ENCODE results near the gene FAM168A. TPM values are rescaled to one million over a fixed set of nuclear protein-coding genes. Genes with fewer than 3 reads are reported as not detected.

FAM168A gene
- total and polyA plus RNA-seq, 9 of the 15 experiments (the other 6 are each of a cell fraction or from before 2014, with no cell fraction given), result 0.44 to 7.2 (median 2.9) TPM

DNA sequence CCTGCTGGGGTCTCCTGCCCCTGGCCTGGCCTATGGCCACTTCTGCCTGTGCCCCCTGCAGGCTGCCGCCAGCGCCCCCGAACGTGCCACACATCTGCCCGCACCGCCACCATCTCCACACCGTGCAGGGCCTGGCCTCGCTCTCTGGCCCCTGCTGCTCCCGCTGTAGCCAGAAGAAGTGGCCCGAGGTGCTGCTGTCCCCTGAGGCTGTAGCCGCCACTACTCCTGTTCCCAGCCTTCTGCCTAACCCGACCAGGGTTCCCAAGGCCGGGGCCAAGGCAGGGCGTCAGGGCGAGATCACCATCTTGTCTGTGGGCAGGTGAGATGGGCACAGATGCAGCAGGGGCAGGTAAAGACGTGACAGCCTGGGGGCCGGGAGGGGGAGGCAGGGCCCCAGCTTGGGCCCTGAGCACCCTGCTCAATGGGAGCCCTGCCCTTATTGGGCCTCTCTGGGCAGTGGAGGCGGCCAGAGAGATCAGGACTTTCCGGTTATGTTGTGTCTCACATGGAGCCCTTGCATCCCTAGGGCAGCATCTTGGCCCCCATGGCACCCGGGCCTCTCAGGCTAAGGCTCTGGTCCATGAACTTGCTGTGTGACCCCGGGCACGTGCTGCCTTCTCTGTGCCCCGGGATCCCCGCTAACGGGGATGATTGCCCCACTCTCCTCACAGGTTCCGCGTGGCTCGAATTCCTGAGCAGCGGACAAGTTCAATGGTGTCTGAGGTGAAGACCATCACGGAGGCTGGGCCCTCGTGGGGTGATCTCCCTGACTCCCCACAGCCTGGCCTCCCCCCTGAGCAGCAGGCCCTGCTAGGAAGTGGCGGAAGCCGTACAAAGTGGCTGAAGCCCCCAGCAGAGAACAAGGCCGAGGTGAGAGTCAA lies 203.3 kb downstream of the FAM168A start:
- no peak overlapping the region for H2AFZ ChIP-seq (ENCODE audit: low read depth, low read length)
- peaks cover 65% of the 10 kb centered on the region; the same call in 2 of the 3 replicates for H3K36me3 ChIP-seq (ENCODE audit: control insufficient read depth, insufficient read depth, low read length)
- H3K79me2 ChIP-seq (ENCODE audit: control insufficient read depth, insufficient read depth, low read length), result no peaks in the 10 kb centered on the region; the same call in 2 of the 3 replicates
- H3K9me1 ChIP-seq (ENCODE audit: control insufficient read depth, insufficient read depth, low read length), result peaks cover 3% of the 10 kb centered on the region
- no peak overlapping the region for H3K4me3 ChIP-seq
- FAIRE-seq (no peak), ATAC-seq (no peak), DNase-seq (ENCODE audit: extremely low read depth in 1 of 4, low spot score in 3 of 4) (no peak)
- intact Hi-C loops (cut with micrococcal nuclease) (no loop called here), in situ Hi-C loops (cut with MboI) (loop anchor here (5.0 kb wide), 2 partner anchors 42 to 87 kb away; partner anchors contain the start of gene ARHGEF17)
- 96% methylated on average over 30 of the region's 34 CpGs for WGBS (ENCODE audit: insufficient coverage, low coverage, missing lambda C conversion rate)
- peaks cover 21% of the 10 kb centered on the region; the same call in 1 of the 2 replicates for H4K20me1 ChIP-seq (replicated peaks; ENCODE audit: control insufficient read depth, insufficient read depth, low read length)
- no peak overlapping the region for H3K4me2 ChIP-seq (ENCODE audit: insufficient read depth, low read length)
- TF ChIP-seq ZBTB8A (IDR thresholded peaks at IDR 0.05; ENCODE audit: partially characterized antibody) (no peak), ZNF766 (CRISPR knock-in tag; conservative IDR thresholded peaks at IDR 0.05) (no peak), POLR2G (IDR thresholded peaks at IDR 0.05; ENCODE audit: low read depth, low read length) (peak; percentile 56), TGIF2 (CRISPR knock-in tag; IDR thresholded peaks at IDR 0.05) (no peak), ATF6 (CRISPR knock-in tag; IDR thresholded peaks at IDR 0.05) (no peak), SUPT5H (IDR thresholded peaks at IDR 0.05) (no peak), ZNF184 (CRISPR knock-in tag; IDR thresholded peaks at IDR 0.05) (0 out of 2 replicates have a peak, but pooled peaks have one; percentile 6), XRCC3 (IDR thresholded peaks at IDR 0.05) (no peak)
- TF ChIP-seq, protein P1, sequence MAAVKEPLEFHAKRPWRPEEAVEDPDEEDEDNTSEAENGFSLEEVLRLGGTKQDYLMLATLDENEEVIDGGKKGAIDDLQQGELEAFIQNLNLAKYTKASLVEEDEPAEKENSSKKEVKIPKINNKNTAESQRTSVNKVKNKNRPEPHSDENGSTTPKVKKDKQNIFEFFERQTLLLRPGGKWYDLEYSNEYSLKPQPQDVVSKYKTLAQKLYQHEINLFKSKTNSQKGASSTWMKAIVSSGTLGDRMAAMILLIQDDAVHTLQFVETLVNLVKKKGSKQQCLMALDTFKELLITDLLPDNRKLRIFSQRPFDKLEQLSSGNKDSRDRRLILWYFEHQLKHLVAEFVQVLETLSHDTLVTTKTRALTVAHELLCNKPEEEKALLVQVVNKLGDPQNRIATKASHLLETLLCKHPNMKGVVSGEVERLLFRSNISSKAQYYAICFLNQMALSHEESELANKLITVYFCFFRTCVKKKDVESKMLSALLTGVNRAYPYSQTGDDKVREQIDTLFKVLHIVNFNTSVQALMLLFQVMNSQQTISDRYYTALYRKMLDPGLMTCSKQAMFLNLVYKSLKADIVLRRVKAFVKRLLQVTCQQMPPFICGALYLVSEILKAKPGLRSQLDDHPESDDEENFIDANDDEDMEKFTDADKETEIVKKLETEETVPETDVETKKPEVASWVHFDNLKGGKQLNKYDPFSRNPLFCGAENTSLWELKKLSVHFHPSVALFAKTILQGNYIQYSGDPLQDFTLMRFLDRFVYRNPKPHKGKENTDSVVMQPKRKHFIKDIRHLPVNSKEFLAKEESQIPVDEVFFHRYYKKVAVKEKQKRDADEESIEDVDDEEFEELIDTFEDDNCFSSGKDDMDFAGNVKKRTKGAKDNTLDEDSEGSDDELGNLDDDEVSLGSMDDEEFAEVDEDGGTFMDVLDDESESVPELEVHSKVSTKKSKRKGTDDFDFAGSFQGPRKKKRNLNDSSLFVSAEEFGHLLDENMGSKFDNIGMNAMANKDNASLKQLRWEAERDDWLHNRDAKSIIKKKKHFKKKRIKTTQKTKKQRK (IDR thresholded peaks at IDR 0.05; ENCODE audit: borderline replicate concordance, low read depth, low read length), result no peak
- no peaks in the 10 kb centered on the region for H3K27me3 ChIP-seq (ENCODE audit: control insufficient read depth in 2 of 2, insufficient read depth in 2 of 2, low read length in 2 of 2)
- H3K9ac ChIP-seq (ENCODE audit: insufficient read depth in 1 of 2, low read depth in 2 of 2, low read length in 2 of 2), result peak overlapping the region in 1 of 2 experiments; percentile 21; a peak in 1 of 4 replicates
- ChIA-PET CTCF (ENCODE audit: low intra/inter-chr PET ratio) (interaction anchor here (0.9 to 4.0 kb wide), 4 partner anchors 44 to 99 kb away, joined by 3 to 51 read pairs (median 6); partner anchors contain the start of gene ARHGEF17), POLR2A (no interaction called here)
- H3K9me3 ChIP-seq (replicated peaks; ENCODE audit: control insufficient read depth, insufficient read depth, low read depth, low read length), result no peaks in the 10 kb centered on the region
- no peak overlapping the region for H3K27ac ChIP-seq (ENCODE audit: extremely low read depth, low read depth, low read length)
- BruUV-seq (replicated peaks), result no TSS peak
- H3K4me1 ChIP-seq (replicated peaks in 1 of 2; ENCODE audit: control insufficient read depth in 2 of 2, insufficient read depth in 2 of 2, low read length in 2 of 2), result peaks cover 8 to 50% of the 10 kb centered on the region in 2 experiments; a peak in 4 of 5 replicates
